Caco-2 (cell line): ENCODE results near the gene CPN2. TPM values are rescaled to one million over a fixed set of nuclear protein-coding genes. Genes with fewer than 3 reads are reported as not detected.

Experiments used
- BruUV-seq: library from RNA; stranded (reverse); fragments of 400-500 nt; replicated peaks from 2 replicates; lab custom pipeline; 2021; lab: Mats Ljungman, UMichigan
- CTCF ChIA-PET: fragments of 300-600 bp; sonication (Branson Sonifier 250); formaldehyde crosslinking; loops from one replicate; lab custom pipeline; 2022; ENCODE audit warnings: antibody characterized with exemption; lab: Charles Lee
- POLR2A ChIA-PET: fragments of 300-600 bp; sonication (Branson Sonifier 250); formaldehyde crosslinking; loops from one replicate; lab custom pipeline; 2022; ENCODE audit warnings: antibody characterized with exemption; lab: Charles Lee
- DNase-seq, 2 experiments: peaks; one replicate each; pipeline versions ENCODE4 v3.0.0 to v3.0.0-alpha.2; 2020 to 2022
- H3K27me3 ChIP-seq: replicated peaks from 2 replicates; pipeline ENCODE4 v1.6.0; 2011; ENCODE audit warnings: low read length; ENCODE audit not compliant: control insufficient read depth, insufficient read depth
- H3K36me3 ChIP-seq: 2 replicates; pipeline ENCODE4 v1.5.1; 2011; ENCODE audit warnings: low read length; ENCODE audit not compliant: control insufficient read depth, insufficient read depth
- H3K4me1 ChIP-seq: fragments of 250-450 bp; sonication (Bioruptor Pico); 2 replicates; pipeline ENCODE4 v1.5.1; 2020; ENCODE audit warnings: mild to moderate bottlenecking
- H3K4me3 ChIP-seq: 2 replicates; pipeline ENCODE4 v1.5.1; 2011; ENCODE audit warnings: low read depth, mild to moderate bottlenecking, control low read depth, low read length
- H3K9me3 ChIP-seq: fragments of 250-450 bp; sonication (Bioruptor Pico); 2 replicates; pipeline ENCODE4 v1.5.1; 2020; ENCODE audit warnings: mild to moderate bottlenecking, moderate library complexity
- H3K27ac Mint-ChIP-seq: one replicate; pipeline ENCODE4 v1.8.0; 2022; ENCODE audit warnings: mixed read lengths; ENCODE audit not compliant: unreplicated experiment
- H3K27me3 Mint-ChIP-seq: one replicate; pipeline ENCODE4 v1.8.0; 2022; ENCODE audit warnings: mixed read lengths; ENCODE audit not compliant: insufficient read depth, unreplicated experiment
- H3K36me3 Mint-ChIP-seq: one replicate; pipeline ENCODE4 v1.8.0; 2022; ENCODE audit warnings: mild to moderate bottlenecking, mixed read lengths; ENCODE audit not compliant: insufficient read depth, unreplicated experiment
- H3K4me1 Mint-ChIP-seq: one replicate; pipeline ENCODE4 v1.8.0; 2022; ENCODE audit warnings: low read depth, mixed read lengths; ENCODE audit not compliant: unreplicated experiment
- H3K4me3 Mint-ChIP-seq: one replicate; pipeline ENCODE4 v1.8.0; 2022; ENCODE audit warnings: mild to moderate bottlenecking, moderate library complexity, mixed read lengths; ENCODE audit not compliant: unreplicated experiment
- H3K9me3 Mint-ChIP-seq: one replicate; pipeline ENCODE4 v1.8.0; 2022; ENCODE audit warnings: mixed read lengths; ENCODE audit not compliant: unreplicated experiment
- intact Hi-C: fragments of 100-400 bp; cut with micrococcal nuclease; formaldehyde crosslinking; loops from one replicate; pipeline ENCODE4 v1.10.0; 2022; ENCODE audit not compliant: unreplicated experiment
- total RNA-seq: library from RNA; stranded (reverse); gene quantifications from 2 replicates; pipeline ENCODE4 v1.2.3, GENCODE V29; 2022
- TF ChIP-seq, protein P1 (sequence below), 2 experiments: fragments of 200-600 bp in 1 of 2; IDR thresholded peaks; 1 replicate in 1 of 2; 2 replicates in 1 of 2; pipeline versions ENCODE4 v1.5.1 to v1.8.0; 2011 to 2022; ENCODE audit warnings: antibody characterized with exemption in 1 of 2, control low read depth in 1 of 2, inconsistent platforms in 1 of 2, low read depth in 1 of 2, low read length in 1 of 2, mild to moderate bottlenecking in 1 of 2, moderate library complexity in 1 of 2; ENCODE audit not compliant: insufficient read depth in 1 of 2, severe bottlenecking in 1 of 2, unreplicated experiment in 1 of 2

CPN2 gene
- total RNA-seq, 1 experiment from 2014 or later = not detected

DNA sequence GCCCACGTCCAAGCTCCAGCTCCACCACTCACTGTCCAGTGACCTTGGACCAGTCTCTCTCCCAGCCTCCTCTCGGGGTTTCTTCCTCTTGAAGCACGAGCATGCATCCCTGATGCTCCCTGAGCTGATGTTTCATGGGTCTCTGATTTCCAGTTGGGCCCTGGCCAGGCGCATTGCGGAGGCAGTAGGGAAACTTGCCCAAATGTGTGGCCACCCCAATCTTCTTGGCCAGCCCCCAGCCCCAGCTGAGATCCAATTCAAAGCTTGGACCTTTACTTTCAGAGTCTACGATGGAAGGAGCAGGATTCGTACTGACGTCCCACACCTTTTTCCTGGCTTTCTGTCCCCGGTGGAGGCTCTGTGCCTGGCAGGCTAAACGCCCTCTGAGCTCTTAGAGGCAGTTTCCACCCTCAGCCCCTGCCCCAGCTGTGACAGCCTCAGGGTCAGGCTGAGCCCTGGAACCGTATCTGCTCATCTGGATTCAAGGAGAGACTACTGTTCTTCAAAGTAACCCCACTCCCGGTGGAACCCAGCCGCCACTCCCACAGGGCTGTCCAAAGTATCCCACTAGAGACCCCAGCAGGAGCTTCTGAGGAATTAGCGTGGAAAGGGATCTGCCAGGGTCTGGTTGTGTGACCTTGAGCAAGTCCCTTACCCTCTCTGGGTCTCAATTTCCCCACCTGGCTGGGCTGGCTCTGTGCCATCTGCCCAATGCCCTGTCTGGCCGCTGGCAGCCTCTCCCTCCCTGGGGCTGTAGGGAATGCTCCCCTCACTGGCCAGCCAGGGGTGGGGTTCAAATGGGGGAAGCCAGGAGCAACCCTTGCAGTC lies 37.4 kb downstream of the CPN2 start:
- H3K4me3 Mint-ChIP-seq = no peak overlapping the region
- CTCF ChIA-PET = interaction anchor here (1.2 kb wide), 1 partner anchor 16 kb away, joined by 4 read pairs; no protein-coding TSS in a partner anchor
- peaks cover 8% of the 10 kb centered on the region for H3K9me3 ChIP-seq

DNA sequence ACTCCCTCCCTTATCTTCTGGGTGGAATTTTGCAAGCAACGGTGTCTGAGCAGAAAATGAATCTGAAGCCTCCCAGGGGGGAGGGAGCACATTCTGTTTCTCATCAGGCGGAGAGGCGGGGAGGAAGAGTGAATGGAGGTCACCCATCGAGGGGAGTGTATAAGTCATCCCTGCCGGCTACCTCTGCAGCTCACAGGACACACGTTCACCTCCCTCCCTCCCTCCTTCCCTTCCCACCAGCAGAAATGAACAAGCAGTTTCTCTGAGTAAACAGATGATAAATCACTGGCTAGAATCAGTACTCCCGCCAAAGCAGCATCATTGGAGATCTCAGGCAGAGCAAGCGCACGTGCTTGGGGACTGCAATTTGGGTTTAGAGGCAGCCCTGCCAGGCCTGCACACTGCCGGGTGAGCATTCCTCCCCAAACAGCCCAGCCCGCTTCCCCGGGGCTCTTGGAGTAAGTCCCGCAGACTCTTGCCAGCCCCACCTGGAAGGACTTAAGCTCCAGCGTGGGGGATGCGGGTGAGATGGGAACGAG lies 38.3 kb downstream of the CPN2 start:
- TF ChIP-seq, protein P1, sequence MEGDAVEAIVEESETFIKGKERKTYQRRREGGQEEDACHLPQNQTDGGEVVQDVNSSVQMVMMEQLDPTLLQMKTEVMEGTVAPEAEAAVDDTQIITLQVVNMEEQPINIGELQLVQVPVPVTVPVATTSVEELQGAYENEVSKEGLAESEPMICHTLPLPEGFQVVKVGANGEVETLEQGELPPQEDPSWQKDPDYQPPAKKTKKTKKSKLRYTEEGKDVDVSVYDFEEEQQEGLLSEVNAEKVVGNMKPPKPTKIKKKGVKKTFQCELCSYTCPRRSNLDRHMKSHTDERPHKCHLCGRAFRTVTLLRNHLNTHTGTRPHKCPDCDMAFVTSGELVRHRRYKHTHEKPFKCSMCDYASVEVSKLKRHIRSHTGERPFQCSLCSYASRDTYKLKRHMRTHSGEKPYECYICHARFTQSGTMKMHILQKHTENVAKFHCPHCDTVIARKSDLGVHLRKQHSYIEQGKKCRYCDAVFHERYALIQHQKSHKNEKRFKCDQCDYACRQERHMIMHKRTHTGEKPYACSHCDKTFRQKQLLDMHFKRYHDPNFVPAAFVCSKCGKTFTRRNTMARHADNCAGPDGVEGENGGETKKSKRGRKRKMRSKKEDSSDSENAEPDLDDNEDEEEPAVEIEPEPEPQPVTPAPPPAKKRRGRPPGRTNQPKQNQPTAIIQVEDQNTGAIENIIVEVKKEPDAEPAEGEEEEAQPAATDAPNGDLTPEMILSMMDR (IDR thresholded peaks at IDR 0.05; ENCODE audit: insufficient read depth in 1 of 2, low read depth in 1 of 2, low read length in 1 of 2, severe bottlenecking in 1 of 2, unreplicated experiment in 1 of 2) = no peak
- Histone ChIP-seq H3K4me1 (peaks cover 33% of the 10 kb centered on the region), H3K9me3 (no peaks in the 10 kb centered on the region; the same call in 1 of the 2 replicates), H3K36me3 (no peaks in the 10 kb centered on the region), H3K27me3 (no peaks in the 10 kb centered on the region), H3K4me3 (no peak overlapping the region)
- BruUV-seq = no TSS peak
- intact Hi-C loops = no loop called here
- ChIA-PET CTCF (interaction anchor here (0.6 to 1.2 kb wide), 3 partner anchors 15 to 604 kb away, joined by 3 to 4 read pairs (median 3); no protein-coding TSS in a partner anchor), POLR2A (no interaction called here)
- peak in 1 of 2 experiments; percentile 34 for DNase-seq
- Mint-ChIP-seq H3K36me3 (peaks cover 6% of the 10 kb centered on the region), H3K4me3 (peak overlapping the region; percentile 52), H3K4me1 (peaks cover 37% of the 10 kb centered on the region), H3K27ac (peak overlapping the region; percentile 47), H3K27me3 (no peaks in the 10 kb centered on the region), H3K9me3 (no peaks in the 10 kb centered on the region)

More for the DNA sequence above, 37.4 kb downstream of the CPN2 start:
- no TSS peak for BruUV-seq
- DNase-seq = peak in 1 of 2 experiments; percentile 39
- Mint-ChIP-seq H3K27me3 (no peaks in the 10 kb centered on the region), H3K9me3 (peaks cover 2% of the 10 kb centered on the region), H3K36me3 (peaks cover 7% of the 10 kb centered on the region), H3K4me1 (peaks cover 37% of the 10 kb centered on the region), H3K27ac (no peak overlapping the region)
- H3K4me1 ChIP-seq = peaks cover 33% of the 10 kb centered on the region
- no peaks in the 10 kb centered on the region for H3K27me3 ChIP-seq
- POLR2A ChIA-PET = interaction anchor here (0.6 to 1.2 kb wide), 3 partner anchors 172 to 533 kb away, joined by 3 to 5 read pairs (median 4); no protein-coding TSS in a partner anchor
- TF ChIP-seq, protein P1 (IDR thresholded peaks at IDR 0.05; ENCODE audit: insufficient read depth in 1 of 2, low read depth in 1 of 2, low read length in 1 of 2, severe bottlenecking in 1 of 2, unreplicated experiment in 1 of 2) = no peak
- H3K4me3 ChIP-seq = no peak overlapping the region
- intact Hi-C loops = no loop called here
- no peaks in the 10 kb centered on the region for H3K36me3 ChIP-seq

DNA sequence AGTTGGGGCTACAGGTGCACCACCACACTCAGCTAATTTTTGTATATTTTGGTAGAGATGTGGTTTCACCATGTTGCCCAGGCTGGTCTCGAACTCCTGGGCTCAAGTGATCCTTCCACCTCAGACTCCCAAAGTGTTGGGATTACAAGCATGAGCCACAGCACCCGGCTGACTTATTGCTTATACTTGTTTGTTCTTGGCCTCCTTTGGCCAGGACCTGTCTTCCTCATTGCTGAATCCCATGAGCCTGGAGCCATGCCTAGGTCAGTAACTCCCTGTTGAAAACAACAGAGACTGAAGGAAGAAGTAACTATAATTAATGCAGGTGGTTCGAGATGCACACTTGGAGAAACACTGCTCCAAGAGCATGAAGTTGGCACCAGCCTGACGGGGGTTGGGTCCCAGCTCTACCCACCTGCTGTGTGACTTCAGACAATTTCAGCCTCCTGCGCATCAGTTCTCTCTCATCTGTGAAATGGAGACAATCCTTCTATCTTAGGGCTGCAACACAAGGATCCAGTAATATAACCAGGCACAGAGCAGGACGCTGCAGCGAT lies 38.9 kb downstream of the CPN2 start:
- Mint-ChIP-seq H3K27ac (peak overlapping the region; percentile 47), H3K27me3 (no peaks in the 10 kb centered on the region), H3K36me3 (peaks cover under 1% of the 10 kb centered on the region), H3K4me3 (peak overlapping the region; percentile 52), H3K4me1 (peaks cover 37% of the 10 kb centered on the region), H3K9me3 (no peaks in the 10 kb centered on the region)
- TF ChIP-seq, protein P1 (IDR thresholded peaks at IDR 0.05; ENCODE audit: insufficient read depth in 1 of 2, low read depth in 1 of 2, low read length in 1 of 2, severe bottlenecking in 1 of 2, unreplicated experiment in 1 of 2) = no peak
- Histone ChIP-seq H3K9me3 (no peaks in the 10 kb centered on the region), H3K4me3 (no peak overlapping the region), H3K36me3 (no peaks in the 10 kb centered on the region), H3K27me3 (no peaks in the 10 kb centered on the region), H3K4me1 (peaks cover 33% of the 10 kb centered on the region)
- no TSS peak for BruUV-seq
- DNase-seq = no peak
- intact Hi-C loops = no loop called here
- ChIA-PET POLR2A (no interaction called here), CTCF (interaction anchor here (0.9 kb wide), 1 partner anchor 15 kb away, joined by 5 read pairs; no protein-coding TSS in a partner anchor)
